Renal cortex interstitium (tissue), 11 donors: ENCODE data around the gene EEF1AKMT1. TPM values are rescaled to one million over a fixed set of nuclear protein-coding genes. Genes with fewer than 3 reads are reported as not detected.
A peak's percentile ranks its signal among the peaks of the same experiment; 100 is the strongest.

Source experiments
- DNase-seq, 11 donors: peaks; one replicate each; pipeline ENCODE4 v3.0.0-alpha.2; 2013; ENCODE audit warnings: low read depth in 9 of 11, low spot score in 4 of 11; ENCODE audit errors: extremely low read depth in 1 of 11
- polyA plus RNA-seq, 3 donors: library from polyadenylated mRNA; unstranded; fragments of 120-200 nt; gene quantifications; one replicate each; pipeline ENCODE4 v1.2.1, GENCODE V29; 2013; ENCODE audit not compliant: insufficient read length in 3 of 3

Gene EEF1AKMT1
- polyA plus RNA-seq, 3 donors, result 13.6 to 18.4 (median 15.3) TPM

DNA sequence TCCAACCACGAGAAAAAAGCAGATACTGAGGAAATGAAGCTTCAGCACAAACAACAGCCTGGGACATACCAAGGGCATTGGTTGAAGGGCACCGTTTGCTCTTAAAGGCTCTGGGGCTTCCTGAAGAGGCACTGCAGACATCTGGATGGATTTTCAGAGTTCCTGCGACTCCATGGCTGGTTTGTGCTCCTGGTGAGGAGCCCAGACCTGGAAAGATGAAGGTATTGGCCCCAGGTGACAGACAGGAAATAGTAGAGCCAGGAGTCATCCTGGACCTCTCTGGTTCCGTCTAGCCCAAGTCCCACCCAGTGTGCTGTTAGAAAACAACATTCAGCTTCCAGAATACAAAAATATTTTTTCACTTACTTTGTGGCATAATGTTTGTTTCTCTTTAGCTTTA lies 64.0 kb downstream of the EEF1AKMT1 start:
- no peak for DNase-seq

GRCh38 chr13:20709369-20709768 lies 64.4 kb downstream of the EEF1AKMT1 start:
- no peak for DNase-seq

- no peak for DNase-seq
Observed at GRCh38 chr13:20708216-20708615, 65.5 kb downstream of the EEF1AKMT1 start.

DNA sequence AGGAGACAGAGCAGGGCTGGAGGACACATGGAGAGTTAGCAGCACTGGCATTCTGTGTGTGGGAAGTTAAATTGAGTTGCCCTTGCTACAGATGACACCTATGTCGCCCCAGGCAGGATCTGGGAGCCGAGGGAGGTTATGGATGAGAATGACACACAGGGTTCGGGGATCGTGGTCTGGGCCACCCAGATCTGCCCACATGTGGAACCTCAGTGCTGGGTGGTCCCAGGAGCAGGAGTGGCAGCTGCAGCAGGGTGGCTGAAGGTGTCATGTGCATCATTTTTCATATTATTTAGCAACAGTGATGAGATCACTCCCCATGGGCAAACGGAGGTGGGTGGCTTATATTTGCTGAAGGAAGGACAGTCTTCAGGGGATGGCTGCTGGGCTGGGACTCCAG lies 67.1 kb downstream of the EEF1AKMT1 start:
- DNase-seq, result no peak

DNA sequence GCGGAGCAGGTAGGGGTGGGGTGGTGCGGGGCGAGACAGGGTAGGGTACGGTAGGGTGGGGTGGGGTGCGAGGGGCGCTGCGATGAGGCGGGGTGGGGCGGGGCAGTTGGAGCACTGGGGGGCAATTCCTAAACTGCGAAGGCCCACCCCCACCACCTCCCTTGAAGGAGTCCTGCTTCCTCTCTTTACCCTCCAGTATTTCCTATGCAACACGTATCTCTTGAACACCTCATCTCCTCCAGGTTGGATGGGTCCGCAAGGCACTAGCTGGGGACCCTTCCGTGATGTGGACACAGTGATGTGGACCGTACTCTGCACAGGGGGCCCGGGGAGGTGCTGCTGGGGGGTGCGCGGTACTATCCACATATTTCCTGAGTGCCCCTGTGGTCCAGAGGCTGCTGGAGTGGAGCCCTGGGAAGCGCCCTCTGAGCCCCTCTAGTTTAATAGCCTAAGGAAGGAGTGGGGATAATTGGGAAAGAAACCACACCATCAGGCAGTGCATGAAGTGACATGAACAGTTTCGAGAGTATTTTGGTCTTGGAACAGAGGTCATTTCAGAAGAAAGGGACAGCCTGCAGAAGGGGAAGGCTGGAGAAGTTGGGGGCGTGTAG lies 69.2 kb downstream of the EEF1AKMT1 start:
- DNase-seq, result no peak

- DNase-seq, result peak in 8 of 11 donors; percentile 70 to 82 (median 75)
Observed at GRCh38 chr13:20703780-20704458, 69.8 kb downstream of the EEF1AKMT1 start.

GRCh38 chr13:20702915-20703779 lies 70.6 kb downstream of the EEF1AKMT1 start, which contains the start of gene IL17D:
IL17D (plus strand) TSS chr13:20703699; CDS start chr13:20704002, 303 bp downstream.
- peak in 1 of 11 donors; percentile 32 for DNase-seq

- no peak for DNase-seq
Observed at GRCh38 chr13:20702530-20702914, 71.2 kb downstream of the EEF1AKMT1 start.

DNA sequence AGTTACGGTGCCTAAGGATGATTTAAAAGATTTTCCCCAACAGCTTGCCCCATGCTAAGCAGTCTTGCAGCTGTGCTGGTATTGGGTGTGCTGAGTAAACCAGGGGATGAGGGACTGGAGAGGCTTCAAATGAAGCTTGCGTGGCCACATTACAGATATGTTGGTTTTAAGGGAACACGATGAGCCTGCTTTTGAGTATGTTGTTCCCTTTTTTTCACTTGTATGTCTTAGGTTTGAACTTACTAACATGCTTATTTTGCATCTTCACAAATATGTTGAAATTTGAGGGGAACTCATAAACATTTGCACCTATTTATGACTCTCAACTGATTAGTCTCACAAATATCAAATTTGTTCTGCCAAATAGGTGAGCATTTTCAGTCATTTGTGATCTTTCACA lies 72.3 kb downstream of the EEF1AKMT1 start:
- no peak for DNase-seq

- DNase-seq, result no peak
Observed at GRCh38 chr13:20700288-20700687, 73.5 kb downstream of the EEF1AKMT1 start.

- DNase-seq, result no peak
Observed at GRCh38 chr13:20699715-20700114, 74.0 kb downstream of the EEF1AKMT1 start.

DNA sequence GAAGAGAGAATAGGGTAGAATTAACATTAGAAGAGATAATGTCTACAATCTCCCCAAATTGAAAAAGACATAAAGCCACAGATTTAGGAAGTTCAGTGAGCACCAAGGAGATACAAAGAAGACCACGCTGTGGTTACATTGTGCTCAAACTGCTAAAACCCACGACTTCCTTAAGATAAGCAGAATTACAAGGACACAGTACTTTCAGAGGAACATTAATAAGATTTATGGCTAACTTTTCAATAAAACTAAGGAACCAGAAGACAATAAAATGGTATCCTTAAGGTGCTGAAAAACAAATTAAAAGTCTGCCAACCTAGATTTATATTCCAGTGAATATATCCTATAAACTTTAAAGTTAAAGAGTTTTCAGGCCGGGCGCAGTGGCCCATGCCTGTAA lies 77.7 kb downstream of the EEF1AKMT1 start:
- no peak for DNase-seq

- DNase-seq, result no peak
Observed at GRCh38 chr13:20691616-20692015, 82.1 kb downstream of the EEF1AKMT1 start.

- DNase-seq, result no peak
Observed at GRCh38 chr13:20689291-20689690, 84.5 kb downstream of the EEF1AKMT1 start.

GRCh38 chr13:20686863-20687579 lies 86.7 kb downstream of the EEF1AKMT1 start:
- DNase-seq, result no peak

DNA sequence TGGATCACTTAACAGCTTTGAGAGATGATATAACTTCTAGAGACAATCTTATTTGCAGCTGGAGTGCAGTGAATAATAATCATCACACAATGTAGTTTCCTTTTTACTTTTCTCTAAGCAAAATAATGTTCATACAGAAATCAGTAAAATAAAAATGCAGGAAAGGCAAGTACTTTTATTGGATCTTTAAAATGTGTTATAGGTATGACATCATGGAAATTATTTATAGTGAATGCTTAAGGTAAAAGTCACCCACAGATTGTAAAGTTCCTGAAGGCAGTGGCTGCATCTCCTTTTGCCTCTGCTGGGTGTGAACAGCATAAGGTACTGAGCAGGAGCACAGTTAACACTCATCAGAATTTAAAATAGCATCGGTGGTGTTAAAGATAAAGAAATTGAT lies 87.6 kb downstream of the EEF1AKMT1 start:
- no peak for DNase-seq

DNA sequence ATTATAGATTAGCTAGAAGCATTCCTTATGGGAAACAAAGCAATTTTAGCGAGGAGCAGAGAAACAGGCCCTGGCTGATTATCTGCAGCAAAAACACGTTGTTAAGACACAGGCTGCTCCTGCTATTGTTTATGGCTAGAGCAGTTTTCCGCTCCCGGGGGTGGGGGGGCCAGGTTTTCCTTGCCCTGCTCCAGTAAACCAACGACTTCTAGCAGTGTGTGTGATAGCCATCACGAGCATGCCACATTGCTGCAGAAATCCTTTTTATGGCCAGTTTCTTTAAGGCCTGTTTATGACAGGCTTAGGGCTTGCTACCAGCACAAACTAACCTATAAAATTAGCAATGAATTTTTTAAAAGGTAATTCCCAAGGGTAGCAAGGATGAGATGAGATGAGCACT lies 88.7 kb downstream of the EEF1AKMT1 start:
- no peak for DNase-seq

- no peak for DNase-seq
Observed at GRCh38 chr13:20684546-20684945, 89.2 kb downstream of the EEF1AKMT1 start.

GRCh38 chr13:20684041-20684440 lies 89.7 kb downstream of the EEF1AKMT1 start:
- DNase-seq, result no peak
